Measurements from ENCODE around the gene MYMX. TPM values are rescaled to one million over a fixed set of nuclear protein-coding genes. Genes with fewer than 3 reads are reported as not detected.

Gene MYMX
- total and polyA plus RNA-seq, 2 of the 13 experiments (the other 11 are each of a cell fraction or from before 2014, with no cell fraction given): not detected

DNA sequence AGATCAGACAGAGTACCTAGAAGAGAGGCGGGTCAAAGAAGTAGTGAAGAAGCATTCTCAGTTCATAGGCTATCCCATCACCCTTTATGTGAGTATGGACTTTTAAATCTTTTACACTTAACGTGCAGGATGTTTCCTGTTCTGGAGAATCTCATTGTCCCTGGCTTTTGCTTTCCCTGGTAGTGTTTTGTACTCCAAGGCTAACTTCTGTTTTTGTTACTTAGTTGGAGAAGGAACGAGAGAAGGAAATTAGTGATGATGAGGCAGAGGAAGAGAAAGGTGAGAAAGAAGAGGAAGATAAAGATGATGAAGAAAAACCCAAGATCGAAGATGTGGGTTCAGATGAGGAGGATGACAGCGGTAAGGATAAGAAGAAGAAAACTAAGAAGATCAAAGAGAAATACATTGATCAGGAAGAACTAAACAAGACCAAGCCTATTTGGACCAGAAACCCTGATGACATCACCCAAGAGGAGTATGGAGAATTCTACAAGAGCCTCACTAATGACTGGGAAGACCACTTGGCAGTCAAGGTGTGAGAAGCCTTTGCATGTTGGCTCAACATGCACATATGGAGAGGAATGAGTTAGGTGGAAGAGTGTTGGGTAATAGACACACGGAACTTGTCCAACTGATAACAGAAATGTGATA, 33.5 kb downstream of the MYMX start:
- Histone ChIP-seq H4K20me1 (ENCODE audit: insufficient read depth, low read length) (peaks cover 82% of the 10 kb centered on the region), H3K9me3 (ENCODE audit: low read length) (no peaks in the 10 kb centered on the region), H3K27me3 (ENCODE audit: control insufficient read depth in 1 of 2, insufficient read depth in 2 of 2, low read length in 2 of 2) (no peaks in the 10 kb centered on the region; a peak in 1 of 5 replicates), H3K9ac (ENCODE audit: insufficient read depth, low read depth, low read length) (no peak overlapping the region), H3K79me2 (ENCODE audit: insufficient read depth, low read length) (peaks cover 58% of the 10 kb centered on the region), H3K36me3 (replicated peaks in 1 of 2; ENCODE audit: control insufficient read depth in 1 of 2, insufficient read depth in 2 of 2, low read length in 2 of 2) (peaks cover 43 to 69% of the 10 kb centered on the region in 2 experiments), H3K4me2 (ENCODE audit: low read depth, low read length) (peak overlapping the region; percentile 85), H3K4me1 (ENCODE audit: insufficient read depth, low read length) (peaks cover 70% of the 10 kb centered on the region), H3K4me3 (replicated peaks in 1 of 3; ENCODE audit: insufficient read depth in 1 of 3, low read depth in 2 of 3, low read length in 3 of 3) (no peak overlapping the region; a peak in 1 of 6 replicates), H2AFZ (ENCODE audit: low read length) (no peak overlapping the region), H3K27ac (ENCODE audit: extremely low read length, insufficient read depth, low read length) (no peak overlapping the region)
- DNase-seq (ENCODE audit: low spot score) (no peak), ATAC-seq (no peak), FAIRE-seq (no peak)
- POLR2A ChIA-PET: interaction anchor here (2.7 kb wide), 1 partner anchor 58 kb away, joined by 6 read pairs; no protein-coding TSS in a partner anchor
- TF ChIP-seq, protein P1, sequence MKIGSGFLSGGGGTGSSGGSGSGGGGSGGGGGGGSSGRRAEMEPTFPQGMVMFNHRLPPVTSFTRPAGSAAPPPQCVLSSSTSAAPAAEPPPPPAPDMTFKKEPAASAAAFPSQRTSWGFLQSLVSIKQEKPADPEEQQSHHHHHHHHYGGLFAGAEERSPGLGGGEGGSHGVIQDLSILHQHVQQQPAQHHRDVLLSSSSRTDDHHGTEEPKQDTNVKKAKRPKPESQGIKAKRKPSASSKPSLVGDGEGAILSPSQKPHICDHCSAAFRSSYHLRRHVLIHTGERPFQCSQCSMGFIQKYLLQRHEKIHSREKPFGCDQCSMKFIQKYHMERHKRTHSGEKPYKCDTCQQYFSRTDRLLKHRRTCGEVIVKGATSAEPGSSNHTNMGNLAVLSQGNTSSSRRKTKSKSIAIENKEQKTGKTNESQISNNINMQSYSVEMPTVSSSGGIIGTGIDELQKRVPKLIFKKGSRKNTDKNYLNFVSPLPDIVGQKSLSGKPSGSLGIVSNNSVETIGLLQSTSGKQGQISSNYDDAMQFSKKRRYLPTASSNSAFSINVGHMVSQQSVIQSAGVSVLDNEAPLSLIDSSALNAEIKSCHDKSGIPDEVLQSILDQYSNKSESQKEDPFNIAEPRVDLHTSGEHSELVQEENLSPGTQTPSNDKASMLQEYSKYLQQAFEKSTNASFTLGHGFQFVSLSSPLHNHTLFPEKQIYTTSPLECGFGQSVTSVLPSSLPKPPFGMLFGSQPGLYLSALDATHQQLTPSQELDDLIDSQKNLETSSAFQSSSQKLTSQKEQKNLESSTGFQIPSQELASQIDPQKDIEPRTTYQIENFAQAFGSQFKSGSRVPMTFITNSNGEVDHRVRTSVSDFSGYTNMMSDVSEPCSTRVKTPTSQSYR (CRISPR knock-in tag; IDR thresholded peaks at IDR 0.05; ENCODE audit: borderline replicate concordance): no peak
- TF ChIP-seq CREB1 (IDR thresholded peaks at IDR 0.05) (peak; percentile 55; the same call in 1 of the 2 replicates), CREB1 (CRISPR knock-in tag; IDR thresholded peaks at IDR 0.05) (0 out of 2 replicates have a peak, but pooled peaks have one; percentile 15), ADNP (CRISPR knock-in tag; IDR thresholded peaks at IDR 0.05) (no peak), AHR (CRISPR knock-in tag; IDR thresholded peaks at IDR 0.05) (no peak), HMG20A (CRISPR knock-in tag; IDR thresholded peaks at IDR 0.05; ENCODE audit: borderline replicate concordance) (no peak), TAF15 (IDR thresholded peaks at IDR 0.05; ENCODE audit: low read depth, low read length, poor library complexity, severe bottlenecking) (no peak), KDM4B (CRISPR knock-in tag; IDR thresholded peaks at IDR 0.05) (no peak), MIXL1 (CRISPR knock-in tag; IDR thresholded peaks at IDR 0.05) (no peak), ZNF547 (CRISPR knock-in tag; IDR thresholded peaks at IDR 0.05) (no peak), SIN3A (IDR thresholded peaks at IDR 0.05; ENCODE audit: borderline replicate concordance, low read depth, low read length) (no peak), ZNF121 (CRISPR knock-in tag; IDR thresholded peaks at IDR 0.05) (no peak), ATF7 (IDR thresholded peaks at IDR 0.05) (peak; percentile 71), ATF7 (CRISPR knock-in tag; IDR thresholded peaks at IDR 0.05) (no peak), ZNF17 (CRISPR knock-in tag; IDR thresholded peaks at IDR 0.05) (no peak), MBD4 (IDR thresholded peaks at IDR 0.05; ENCODE audit: borderline replicate concordance, low read length) (peak; percentile 65; the same call in 1 of the 2 replicates), POLR2AphosphoS5 (IDR thresholded peaks at IDR 0.05; ENCODE audit: low read depth, low read length) (peak; percentile 20; the same call in 1 of the 2 replicates), ZKSCAN8 (CRISPR knock-in tag; IDR thresholded peaks at IDR 0.05; ENCODE audit: borderline replicate concordance) (no peak), EZH2 (conservative IDR thresholded peaks at IDR 0.05; ENCODE audit: low read depth, low read length) (no peak)
- TF ChIP-seq, protein P2, sequence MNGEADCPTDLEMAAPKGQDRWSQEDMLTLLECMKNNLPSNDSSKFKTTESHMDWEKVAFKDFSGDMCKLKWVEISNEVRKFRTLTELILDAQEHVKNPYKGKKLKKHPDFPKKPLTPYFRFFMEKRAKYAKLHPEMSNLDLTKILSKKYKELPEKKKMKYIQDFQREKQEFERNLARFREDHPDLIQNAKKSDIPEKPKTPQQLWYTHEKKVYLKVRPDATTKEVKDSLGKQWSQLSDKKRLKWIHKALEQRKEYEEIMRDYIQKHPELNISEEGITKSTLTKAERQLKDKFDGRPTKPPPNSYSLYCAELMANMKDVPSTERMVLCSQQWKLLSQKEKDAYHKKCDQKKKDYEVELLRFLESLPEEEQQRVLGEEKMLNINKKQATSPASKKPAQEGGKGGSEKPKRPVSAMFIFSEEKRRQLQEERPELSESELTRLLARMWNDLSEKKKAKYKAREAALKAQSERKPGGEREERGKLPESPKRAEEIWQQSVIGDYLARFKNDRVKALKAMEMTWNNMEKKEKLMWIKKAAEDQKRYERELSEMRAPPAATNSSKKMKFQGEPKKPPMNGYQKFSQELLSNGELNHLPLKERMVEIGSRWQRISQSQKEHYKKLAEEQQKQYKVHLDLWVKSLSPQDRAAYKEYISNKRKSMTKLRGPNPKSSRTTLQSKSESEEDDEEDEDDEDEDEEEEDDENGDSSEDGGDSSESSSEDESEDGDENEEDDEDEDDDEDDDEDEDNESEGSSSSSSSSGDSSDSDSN (CRISPR knock-in tag; IDR thresholded peaks at IDR 0.05): no peak
- TF ChIP-seq, protein P3, sequence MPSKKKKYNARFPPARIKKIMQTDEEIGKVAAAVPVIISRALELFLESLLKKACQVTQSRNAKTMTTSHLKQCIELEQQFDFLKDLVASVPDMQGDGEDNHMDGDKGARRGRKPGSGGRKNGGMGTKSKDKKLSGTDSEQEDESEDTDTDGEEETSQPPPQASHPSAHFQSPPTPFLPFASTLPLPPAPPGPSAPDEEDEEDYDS (CRISPR knock-in tag; IDR thresholded peaks at IDR 0.05): no peak
- intact Hi-C loops (cut with micrococcal nuclease; ENCODE audit: unreplicated experiment) (loop anchor here (5.0 kb wide), 1 partner anchor 153 kb away; no protein-coding TSS in a partner anchor), in situ Hi-C loops (cut with HindIII; ENCODE audit: extremely low pct_ligation_motif_present, low pct_unique_long_range_greater_than_20kb) (no loop called here)
- BruUV-seq (replicated peaks): no TSS peak
- 90% methylated on average over 6 of the region's 6 CpGs for WGBS (ENCODE audit: low lambda C conversion rate)
- CTCF ChIA-PET (ENCODE audit: low intra/inter-chr PET ratio, low total read pairs): no interaction called here
